HG03064 (cell line): Measurements from ENCODE around the gene HIVEP2.

ENCODE experiments used
- ATAC-seq: cut with Tn5 transposase; IDR thresholded peaks from one replicate; pipeline ENCODE4 v1.9.1; 2021; ENCODE audit warnings: low read depth; ENCODE audit not compliant: unreplicated experiment

The HIVEP2 gene

DNA sequence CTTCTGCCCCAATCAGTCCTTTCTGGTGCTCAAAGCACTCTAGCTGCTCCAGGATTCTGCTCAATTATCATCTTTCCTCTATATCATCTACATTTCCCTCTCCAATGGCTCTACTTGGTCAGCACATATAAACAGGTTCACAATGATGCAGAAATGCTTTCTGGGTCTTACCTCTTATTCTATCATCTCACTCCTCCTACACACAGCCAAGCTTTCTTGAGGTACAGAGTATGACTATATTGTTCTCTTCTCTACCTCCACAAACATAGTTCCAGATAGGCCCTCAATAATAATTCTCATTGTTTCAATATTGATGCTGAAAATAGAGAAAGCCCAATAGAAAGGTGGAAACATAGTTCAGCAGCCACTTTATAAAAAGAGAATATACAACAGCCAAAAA is 48.2 kb downstream of the HIVEP2 start:
- no peak for ATAC-seq

DNA sequence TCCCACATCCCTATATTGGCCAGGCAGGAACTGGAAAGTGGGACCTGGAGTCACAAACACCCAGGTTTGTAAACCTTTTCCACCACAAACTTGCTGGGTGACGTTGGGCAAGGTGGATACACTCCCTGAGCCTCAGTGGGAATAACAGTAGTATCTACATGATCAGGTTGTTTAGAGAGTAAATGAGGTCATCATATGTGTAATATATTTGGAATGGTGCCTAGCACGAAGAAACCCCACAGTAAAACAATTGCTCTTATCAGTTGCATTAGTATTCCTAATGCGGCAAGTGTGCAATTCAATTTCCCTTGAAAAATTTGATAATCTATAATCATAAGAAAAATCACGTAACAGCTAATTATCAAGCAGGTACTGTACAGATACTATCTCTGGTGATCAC is 51.9 kb downstream of the HIVEP2 start:
- no peak for ATAC-seq

GRCh38 chr6:142892254-142893021 is 52.5 kb downstream of the HIVEP2 start:
- no peak for ATAC-seq

DNA sequence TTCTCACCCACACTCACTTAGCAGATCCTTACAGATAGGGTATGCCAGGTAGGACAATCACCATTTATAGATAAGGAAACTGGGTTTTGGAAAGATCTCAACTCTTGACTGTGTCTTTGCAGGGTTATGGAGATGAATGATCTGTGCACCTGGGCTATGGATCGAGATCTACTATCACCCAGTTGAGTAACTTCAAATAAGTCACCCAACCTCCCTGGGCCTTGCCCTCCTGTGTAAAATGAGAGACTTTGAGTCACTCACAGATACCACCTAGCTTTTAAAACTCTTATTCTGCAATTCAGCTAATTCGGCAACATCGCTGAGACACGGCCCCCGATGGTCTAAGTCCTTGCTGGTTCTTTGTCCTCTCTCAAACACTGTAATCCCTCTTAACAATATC is 53.5 kb downstream of the HIVEP2 start:
- no peak for ATAC-seq

GRCh38 chr6:142888456-142888855 is 56.5 kb downstream of the HIVEP2 start:
- ATAC-seq, result no peak

DNA sequence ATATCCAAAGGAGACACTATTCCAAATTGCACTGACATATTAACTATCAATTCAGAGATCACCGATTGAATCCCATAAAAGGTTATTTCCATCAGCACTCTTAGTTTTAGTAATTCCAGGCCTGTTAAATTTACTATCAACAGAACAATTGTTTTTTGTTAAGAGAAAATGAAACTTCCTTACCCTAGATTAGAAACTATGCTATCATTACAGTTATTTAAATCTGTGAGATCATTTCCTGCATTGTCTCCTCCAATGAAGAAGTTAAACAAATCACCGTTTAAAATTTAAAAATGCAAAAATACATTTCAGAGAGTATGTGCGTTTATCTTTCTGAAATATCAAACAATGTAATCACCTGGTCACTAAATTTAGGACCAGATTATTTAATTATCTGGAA is 57.5 kb downstream of the HIVEP2 start:
- no peak for ATAC-seq

GRCh38 chr6:142886431-142887170 is 58.4 kb downstream of the HIVEP2 start:
- ATAC-seq, result peak; percentile 80

DNA sequence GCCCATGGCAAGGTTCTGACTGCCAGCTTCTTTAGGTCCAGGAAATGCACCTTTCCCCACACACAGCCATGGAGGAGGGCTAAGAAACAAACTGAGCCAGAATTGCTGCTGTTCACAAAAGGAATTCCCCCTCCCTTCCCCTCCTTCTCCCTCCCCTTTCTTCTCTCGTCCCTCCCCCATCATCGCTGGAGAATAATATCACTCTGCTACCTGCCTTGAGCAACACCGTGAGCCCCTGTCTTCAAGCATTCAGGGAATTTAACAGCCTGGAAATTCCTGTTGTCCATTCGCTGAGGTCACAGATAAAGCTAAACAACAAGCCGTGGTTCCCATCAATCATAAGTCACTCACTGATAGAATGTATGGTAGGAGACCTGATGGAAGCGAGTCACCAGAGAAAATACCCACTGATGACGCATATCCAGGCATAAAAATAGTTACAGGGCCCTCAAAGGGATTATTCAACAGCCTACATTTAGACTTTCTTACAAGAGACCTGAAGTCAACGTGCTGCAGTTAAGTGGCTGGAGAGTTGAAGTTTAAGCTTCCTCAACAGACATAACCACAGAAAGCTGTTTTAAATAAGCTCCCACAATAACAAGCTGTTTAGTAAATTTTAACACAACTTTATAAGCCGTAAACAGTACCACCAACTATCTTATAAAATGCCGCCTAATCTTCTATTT is 59.7 kb downstream of the HIVEP2 start:
- ATAC-seq, result peak; percentile 55

- ATAC-seq, result no peak
Measured at GRCh38 chr6:142884214-142885035, 60.6 kb downstream of the HIVEP2 start.

DNA sequence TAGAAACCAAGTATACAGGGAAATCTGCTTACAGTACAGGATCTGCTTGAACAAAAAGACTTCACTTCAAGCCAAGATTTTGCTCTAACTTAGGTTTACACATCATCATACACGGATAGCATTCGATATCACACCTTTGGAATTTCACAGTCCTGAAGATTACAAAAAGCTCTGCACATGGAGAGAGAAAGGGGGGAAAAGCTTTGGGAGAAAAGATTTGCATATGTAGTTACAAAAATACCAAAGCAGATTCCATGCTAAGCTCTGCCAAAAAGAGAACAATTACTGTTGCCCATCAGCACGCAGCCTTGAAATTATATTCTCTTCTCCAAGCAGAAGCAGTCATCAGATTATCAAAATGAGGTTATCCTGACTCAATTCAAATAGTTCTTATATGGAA is 62.0 kb downstream of the HIVEP2 start:
- ATAC-seq, result no peak

- no peak for ATAC-seq
Measured at GRCh38 chr6:142881761-142882160, 63.2 kb downstream of the HIVEP2 start.

- ATAC-seq, result no peak
Measured at GRCh38 chr6:142881290-142881689, 63.7 kb downstream of the HIVEP2 start.

DNA sequence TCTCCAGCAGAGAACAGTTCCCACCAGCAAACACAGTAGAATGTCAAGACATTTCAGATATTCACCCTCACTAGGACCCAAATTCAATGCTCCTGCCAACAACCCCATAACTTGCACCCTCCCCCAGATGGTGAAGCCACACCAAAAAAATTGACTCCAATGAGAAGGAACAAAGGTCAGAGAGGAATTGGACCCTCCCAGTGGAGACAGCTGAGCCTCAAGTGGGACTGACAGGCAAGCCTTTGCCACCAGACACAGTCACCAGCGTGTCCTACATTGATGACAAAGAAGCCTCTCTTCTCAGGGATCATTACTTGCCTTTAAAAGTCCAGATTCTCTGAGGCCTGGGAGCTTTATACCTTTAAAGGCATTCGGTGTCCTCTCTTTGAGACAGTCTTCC is 64.8 kb downstream of the HIVEP2 start:
- ATAC-seq, result no peak

- ATAC-seq, result no peak
Measured at GRCh38 chr6:142879527-142879926, 65.4 kb downstream of the HIVEP2 start.

- ATAC-seq, result no peak
Measured at GRCh38 chr6:142879076-142879475, 65.9 kb downstream of the HIVEP2 start.

- peak; percentile 64 for ATAC-seq
Measured at GRCh38 chr6:142878407-142878806, 66.6 kb downstream of the HIVEP2 start.

DNA sequence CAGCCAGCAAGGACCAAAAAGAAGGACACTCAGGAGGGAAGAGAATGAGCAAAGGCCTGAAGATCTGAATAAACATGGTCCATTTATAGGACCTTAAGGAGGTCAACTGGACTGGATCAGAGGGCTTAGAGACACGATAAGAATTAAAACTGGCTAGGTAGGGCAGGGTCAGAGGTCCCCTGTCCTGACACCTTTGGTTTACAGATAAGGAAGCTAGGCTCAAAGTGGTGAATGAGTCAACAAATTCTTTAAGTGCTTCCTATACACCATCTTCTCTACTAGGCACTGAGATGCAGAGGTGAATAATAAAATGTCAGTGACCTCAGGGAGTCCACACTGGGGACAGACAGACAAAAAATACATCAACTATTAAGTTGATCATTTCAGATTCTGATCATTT is 70.3 kb downstream of the HIVEP2 start:
- ATAC-seq, result no peak

GRCh38 chr6:142872376-142872775 is 72.6 kb downstream of the HIVEP2 start:
- ATAC-seq, result no peak

DNA sequence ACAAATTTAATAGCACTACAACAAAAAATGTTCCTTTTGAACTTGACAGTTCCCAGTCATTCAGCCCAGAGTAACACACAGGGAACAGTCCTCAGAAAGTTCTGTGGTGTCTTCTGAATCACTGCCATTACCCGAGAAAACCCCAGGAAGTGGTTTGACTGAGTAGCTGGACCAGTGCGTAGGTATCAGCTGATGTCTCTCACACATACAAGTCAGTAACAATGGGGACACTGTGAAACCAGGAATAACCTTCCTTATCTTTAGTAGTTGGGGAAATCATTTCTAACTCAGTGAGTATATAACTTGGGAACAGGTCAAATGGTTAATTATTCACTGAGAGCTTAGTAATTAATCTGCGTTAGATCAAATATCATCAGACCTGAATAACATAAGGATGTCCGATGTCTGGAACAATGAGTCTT is 73.1 kb downstream of the HIVEP2 start:
- ATAC-seq, result peak; percentile 84

DNA sequence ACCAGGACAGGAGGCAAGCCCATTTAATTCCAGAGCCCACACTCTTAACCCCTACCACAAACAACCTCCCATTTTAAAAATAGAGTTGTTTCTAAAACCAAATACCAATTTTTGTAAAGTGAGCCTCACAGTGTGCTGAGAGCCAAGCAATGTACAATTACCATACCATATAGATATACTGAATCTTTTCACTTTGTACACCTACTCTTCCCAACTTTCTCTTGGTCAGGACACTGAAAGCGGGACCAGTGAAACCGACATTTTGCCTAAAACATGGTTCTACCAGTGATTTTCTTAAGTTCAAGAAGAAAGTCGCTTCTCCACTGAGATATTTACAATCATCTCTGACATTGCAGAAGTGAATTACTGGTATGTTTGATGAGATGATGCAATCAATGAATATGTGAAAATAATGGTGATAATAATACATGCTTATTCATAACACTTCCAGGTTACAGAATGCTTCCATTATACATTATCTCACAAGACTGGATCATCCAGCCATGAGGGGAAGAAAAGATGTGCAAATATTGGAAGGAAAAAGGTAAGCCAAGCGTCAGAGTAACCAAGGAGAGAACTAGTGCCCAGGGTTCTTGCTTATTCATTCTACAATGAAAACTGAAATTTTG is 74.1 kb downstream of the HIVEP2 start:
- no peak for ATAC-seq
